A549 (cell line): Measurements from ENCODE around the gene DPEP3.

Experiments used
- CTCF ChIP-seq: fragments of >200 bp; sonication (Bioruptor Twin); formaldehyde crosslinking; IDR thresholded peaks from 3 replicates; pipeline ENCODE4 v1.5.1; 2016
- FOSL2 ChIP-seq, 2 experiments: fragments of 450-650 bp in 1 of 2; fragments of >200 bp in 1 of 2; sonication (Bioruptor Twin) in 1 of 2; formaldehyde crosslinking; IDR thresholded peaks; 2 replicates each; pipeline versions ENCODE4 v1.5.0 to v1.6.1; 2016 to 2020; ENCODE audit warnings: mild to moderate bottlenecking in 1 of 2, moderate library complexity in 1 of 2
- MAFK ChIP-seq: fragments of 450-650 bp; IDR thresholded peaks from 2 replicates; pipeline ENCODE4 v1.6.1; 2014; ENCODE audit not compliant: partially characterized antibody

GRCh38 chr16:68022278-68022727 lies 42.0 kb upstream of the DPEP3 start:
- no peak for TF ChIP-seq CTCF
- TF ChIP-seq FOSL2 (IDR thresholded peaks at IDR 0.05), result no peak
- TF ChIP-seq FOSL2 (CRISPR knock-in tag; IDR thresholded peaks at IDR 0.05), result no peak
- TF ChIP-seq MAFK, result no peak
